Stimulated activated CD8-positive, alpha-beta memory T cell treated with anti-CD3 and anti-CD28 coated beads, Interleukin-15, amount 100 ng/mL, for 24 hours (primary cell): ENCODE measurements around the gene KRTAP5-2.
"Not testable (repeated sequence)": the region's sequence is repeated elsewhere in the genome, so short reads cannot be mapped to it uniquely, and the experiment has no call there.

Source experiments
- DNase-seq: peaks from one replicate; pipeline ENCODE4 v3.0.0-alpha.2; 2020; ENCODE audit warnings: low read depth

KRTAP5-2 gene

GRCh38 chr11:1597994-1598380 lies at the start of gene KRTAP5-2:
Gene KRTAP5-2 (minus strand): TSS chr11:1598294. CDS start chr11:1598250, 44 bp downstream.
- DNase-seq = no peak

GRCh38 chr11:1646540-1646939 lies 48.4 kb upstream of the KRTAP5-2 start:
- not testable (repeated sequence) for DNase-seq

DNA sequence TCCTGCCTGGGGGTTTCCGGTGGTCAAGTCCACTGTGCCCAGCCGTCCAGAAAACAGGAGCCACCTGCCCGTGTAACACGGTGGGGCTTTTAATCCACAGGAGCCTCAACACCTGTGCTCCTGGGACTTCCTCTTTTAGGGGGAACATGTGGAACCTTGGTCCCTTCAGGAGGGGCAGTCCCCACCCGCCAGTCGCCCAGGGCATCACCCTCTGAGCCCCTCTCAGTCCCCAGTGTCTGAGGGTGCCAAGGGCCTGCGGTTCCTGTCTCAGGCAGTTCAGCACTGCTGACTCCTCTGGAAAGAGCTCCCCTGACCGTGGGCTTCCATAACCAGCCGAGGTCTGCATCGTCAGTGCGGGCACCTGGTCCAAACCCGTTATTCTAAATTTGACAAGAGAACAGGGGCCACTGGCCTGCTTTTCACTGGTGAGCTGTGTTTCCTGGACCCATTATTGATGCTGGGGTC lies 47.3 kb upstream of the KRTAP5-2 start:
- DNase-seq = no peak

DNA sequence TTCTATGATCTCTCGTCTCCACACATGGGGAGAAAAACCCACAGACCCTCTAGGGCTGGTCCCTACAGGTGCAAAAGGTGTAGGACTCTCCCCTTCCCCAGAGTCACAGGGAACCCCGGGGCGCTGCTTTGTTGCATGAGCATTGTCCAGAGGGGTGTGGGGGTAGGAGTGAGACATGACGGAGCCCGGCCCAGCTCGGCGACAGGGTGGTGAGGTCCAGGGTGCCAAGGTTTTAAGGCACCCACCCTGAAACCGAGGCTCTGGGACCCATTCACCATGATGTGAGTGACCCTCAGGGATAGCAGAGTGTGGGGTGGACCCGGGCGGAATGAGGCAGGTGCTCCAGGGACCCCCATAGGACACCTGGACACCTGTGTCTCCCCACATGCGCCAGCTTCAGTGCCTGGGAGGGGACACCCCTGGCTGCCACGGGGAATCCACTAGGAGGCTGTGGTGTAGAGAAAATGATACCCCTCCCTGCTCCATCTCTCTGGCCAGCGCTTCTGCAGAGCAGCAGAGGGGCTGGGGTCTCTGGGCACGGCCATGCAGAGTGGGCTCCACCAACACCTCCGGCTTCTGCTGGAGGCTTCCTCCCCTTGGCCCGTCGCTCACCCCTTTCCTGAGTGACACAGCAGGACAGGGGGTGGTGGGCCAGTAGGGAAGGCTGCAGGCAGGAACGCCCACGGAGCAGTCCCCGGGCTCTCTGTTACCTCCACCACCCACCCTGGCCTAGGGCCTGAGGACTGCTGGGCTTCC lies 46.7 kb upstream of the KRTAP5-2 start:
- no peak for DNase-seq

GRCh38 chr11:1643146-1643690 lies 45.1 kb upstream of the KRTAP5-2 start:
- no peak for DNase-seq

GRCh38 chr11:1642288-1643145 lies 44.4 kb upstream of the KRTAP5-2 start:
- DNase-seq = no peak

GRCh38 chr11:1641096-1641495 lies 43.0 kb upstream of the KRTAP5-2 start:
- no peak for DNase-seq

GRCh38 chr11:1640076-1640946 lies 42.2 kb upstream of the KRTAP5-2 start:
- no peak for DNase-seq

GRCh38 chr11:1639666-1640065 lies 41.6 kb upstream of the KRTAP5-2 start:
- DNase-seq = no peak

GRCh38 chr11:1639102-1639620 lies 41.1 kb upstream of the KRTAP5-2 start:
- DNase-seq = no peak

DNA sequence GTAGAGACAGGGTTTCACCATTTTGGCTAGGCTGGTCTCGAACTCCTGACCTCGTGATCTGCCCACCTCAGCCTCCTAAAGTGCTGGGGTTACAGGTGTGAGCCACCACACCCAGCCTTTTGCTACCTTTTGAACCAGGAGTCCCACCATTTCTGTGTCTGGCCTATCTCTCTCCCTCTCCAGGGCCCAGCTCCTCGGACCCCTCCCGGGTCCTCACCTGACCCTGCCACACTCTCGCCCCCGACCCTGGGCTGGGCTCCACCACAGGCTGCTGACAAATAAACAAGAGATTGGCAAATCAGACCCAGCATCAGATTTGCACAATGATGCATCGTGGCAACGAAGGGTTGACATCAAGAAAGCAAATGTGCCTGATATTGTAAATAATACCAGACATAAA lies 40.2 kb upstream of the KRTAP5-2 start:
- DNase-seq = no peak

DNA sequence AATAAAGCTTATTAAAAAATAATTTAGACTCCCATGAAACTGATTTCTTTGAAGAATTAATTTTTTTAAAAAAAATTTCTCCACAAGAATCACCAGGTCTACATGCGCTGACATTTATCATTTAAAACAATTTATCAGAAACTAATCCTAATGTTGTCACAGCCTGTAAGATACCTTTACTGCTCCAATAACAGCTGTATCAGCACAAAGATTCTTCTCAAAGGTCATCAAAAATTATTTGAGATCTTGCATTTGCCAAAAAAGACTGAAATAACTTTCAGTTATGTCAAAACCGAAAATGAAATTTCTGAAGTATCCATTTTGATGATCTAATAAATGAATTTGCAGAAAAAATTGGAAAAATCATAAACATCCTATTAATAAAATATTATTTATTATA lies 39.5 kb upstream of the KRTAP5-2 start:
- no peak for DNase-seq

DNA sequence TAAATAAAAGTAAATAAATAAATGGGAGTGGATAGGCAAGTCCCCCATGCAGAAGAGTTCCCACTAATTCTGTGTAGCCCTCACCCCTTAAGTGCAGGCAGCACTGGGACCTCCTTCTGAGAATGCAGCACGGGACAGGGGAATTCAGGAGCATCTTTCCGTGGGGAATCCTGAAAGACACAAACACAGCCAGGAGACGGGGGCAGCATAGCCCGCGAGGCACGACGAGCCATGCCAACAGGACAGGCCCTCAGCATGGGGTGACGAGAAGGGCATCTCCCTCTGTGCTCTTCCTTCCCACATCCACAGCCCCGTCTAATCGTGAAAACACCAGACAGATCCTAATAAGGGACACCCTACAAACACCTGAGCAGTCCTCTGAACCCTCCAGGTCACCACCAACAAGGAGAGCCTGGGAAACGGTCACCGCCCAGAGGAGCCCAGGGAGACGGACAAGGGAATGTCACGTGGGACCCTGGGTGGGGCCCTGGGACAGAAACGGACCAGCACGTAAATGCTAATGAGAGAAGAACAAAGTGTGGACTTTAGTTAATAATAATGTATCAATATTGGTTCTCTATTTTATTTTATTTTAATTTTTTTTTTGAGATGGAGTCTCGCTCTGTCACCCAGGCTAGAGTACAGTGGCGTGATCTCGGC lies 38.3 kb upstream of the KRTAP5-2 start:
- DNase-seq = no peak

DNA sequence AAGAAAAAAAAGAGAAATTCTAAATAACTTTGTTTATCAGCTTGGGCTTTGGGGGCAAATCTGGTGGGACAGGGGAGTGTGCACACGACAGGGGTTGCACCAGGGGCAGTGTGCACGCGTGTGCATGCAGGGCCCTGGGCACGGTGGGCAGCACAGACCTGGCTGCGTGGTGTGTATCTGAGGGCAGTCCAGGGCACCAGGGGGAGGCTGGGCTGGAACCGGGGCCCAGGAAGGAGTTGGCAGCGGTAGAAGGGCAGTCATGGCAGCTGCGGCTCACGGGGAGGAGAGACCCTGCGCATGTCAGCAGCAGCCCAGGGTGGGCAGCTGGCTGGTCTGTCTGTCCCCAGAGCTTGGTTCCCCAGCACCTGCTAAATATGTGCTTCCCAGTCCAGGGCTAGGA lies 35.8 kb upstream of the KRTAP5-2 start:
- no peak for DNase-seq

- DNase-seq = no peak
These were observed 34.1 kb upstream of the KRTAP5-2 start for GRCh38 chr11:1632053-1632714.

- no peak for DNase-seq
These were observed 33.0 kb upstream of the KRTAP5-2 start for GRCh38 chr11:1631066-1631568.

DNA sequence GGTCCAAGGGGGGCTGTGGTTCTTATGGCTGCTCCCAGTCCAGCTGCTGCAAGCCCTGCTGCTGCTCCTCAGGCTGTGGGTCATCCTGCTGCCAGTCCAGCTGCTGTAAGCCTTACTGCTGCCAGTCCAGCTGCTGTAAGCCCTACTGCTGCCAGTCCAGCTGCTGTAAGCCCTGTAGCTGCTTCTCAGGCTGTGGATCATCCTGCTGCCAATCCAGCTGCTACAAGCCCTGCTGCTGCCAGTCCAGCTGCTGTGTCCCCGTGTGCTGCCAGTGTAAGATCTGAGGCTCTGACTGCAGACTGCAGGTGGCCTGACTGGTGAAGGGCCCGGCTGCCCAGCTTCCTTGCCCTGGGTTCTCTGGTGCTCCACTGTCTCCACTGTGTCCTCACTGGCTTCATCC lies 32.2 kb upstream of the KRTAP5-2 start:
- no peak for DNase-seq

- DNase-seq = no peak
These were observed 31.5 kb upstream of the KRTAP5-2 start, which contains the start of gene KRTAP5-5 for GRCh38 chr11:1629326-1630185. Gene KRTAP5-5 (plus strand): TSS chr11:1629775. CDS start chr11:1629841, 66 bp downstream.
